HTR-8/SVneo (cell line): ENCODE results near the gene METTL16.

Experiments used
- DNase-seq: peaks from one replicate; pipeline ENCODE4 v3.0.0; 2011; ENCODE audit warnings: low spot score, mixed read lengths; ENCODE audit not compliant: insufficient read length
- FAIRE-seq: peaks from 2 replicates; lab custom pipeline; 2011; peaks lifted over from hg19 to GRCh38; lab: Jason Lieb, UNC

The METTL16 gene

DNA sequence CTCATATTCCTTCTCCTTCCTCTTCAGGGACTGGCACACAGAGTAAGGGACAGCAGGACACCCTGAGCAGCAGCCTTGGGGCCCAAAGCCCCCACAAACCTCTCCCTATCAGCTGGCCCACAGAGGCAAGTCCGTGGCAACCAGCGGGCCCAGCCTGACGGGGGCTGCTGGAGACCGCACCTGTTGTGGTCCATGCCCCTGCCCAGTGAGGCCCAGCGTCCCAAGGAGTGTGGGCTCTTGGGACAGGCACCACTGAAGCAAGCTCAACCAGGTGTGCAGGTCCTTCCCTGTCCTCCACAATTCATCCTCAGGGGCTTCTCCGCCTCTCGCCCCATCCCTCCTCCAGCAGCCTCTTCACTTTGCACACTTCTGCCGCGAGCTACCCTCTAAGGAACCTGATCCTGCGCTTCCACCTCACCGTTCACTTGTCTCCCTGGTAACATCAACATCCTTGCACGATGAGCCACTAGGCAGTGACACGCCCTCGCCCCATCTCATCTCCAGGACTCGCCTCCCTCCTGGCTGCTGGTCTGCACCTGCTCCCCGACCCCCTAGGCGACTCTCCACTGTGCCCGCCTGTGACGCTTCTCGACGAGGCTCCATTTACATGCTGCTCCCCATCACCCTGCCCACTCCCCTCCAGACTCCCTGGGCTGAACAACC, 123.5 kb downstream of the METTL16 start:
- DNase-seq, result no peak
- FAIRE-seq, result no peak

DNA sequence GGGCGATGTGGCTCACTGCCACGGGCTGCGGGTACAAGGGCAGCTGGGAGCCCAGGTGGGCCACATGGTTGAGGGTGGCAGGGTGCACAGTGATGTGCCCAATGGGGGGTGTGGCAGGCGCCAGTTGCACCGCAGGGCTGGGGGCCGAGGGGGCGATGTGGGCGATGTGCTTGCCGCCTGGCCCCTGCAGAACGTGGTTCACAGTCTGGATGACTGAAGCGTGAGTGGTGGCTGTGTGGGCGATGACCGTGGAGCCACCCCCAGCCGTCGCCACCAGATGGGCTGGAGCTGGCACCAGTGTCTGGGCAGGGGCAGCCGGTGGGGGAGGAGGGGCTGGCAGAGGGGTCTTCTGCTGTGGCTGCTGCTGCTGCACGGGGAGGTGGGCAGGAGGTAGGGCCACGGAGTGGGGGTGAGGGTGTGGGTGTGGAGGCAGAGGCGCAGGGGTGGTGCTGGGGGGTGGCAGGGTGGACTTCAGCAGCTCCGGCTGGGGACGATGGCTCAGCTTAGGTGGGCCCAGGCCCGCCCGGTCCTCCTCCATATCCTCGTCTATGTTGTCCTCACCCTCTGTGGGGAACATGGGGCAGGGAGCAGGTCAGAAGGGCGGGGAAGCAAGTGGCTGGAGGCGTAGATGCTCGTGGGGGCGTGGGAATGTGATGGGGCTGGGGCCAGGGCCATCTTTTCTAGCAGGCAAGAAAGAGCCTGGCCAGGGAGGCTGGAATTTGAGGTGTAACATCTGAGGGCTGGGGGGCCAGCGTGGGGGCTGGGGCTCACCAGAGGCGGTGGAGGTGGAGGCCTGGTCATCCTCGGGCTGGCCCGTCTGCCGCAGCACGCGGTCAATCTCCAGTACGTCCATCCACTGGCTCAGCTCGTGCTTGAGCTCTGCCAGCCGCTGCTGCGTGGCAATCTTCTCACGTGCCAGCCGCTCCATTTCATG, 124.3 kb downstream of the METTL16 start:
- FAIRE-seq, result no peak

GRCh38 chr17:2386400-2387085, 125.1 kb downstream of the METTL16 start:
- no peak for DNase-seq
- no peak for FAIRE-seq

More for the DNA sequence above, 124.3 kb downstream of the METTL16 start:
- no peak for DNase-seq

DNA sequence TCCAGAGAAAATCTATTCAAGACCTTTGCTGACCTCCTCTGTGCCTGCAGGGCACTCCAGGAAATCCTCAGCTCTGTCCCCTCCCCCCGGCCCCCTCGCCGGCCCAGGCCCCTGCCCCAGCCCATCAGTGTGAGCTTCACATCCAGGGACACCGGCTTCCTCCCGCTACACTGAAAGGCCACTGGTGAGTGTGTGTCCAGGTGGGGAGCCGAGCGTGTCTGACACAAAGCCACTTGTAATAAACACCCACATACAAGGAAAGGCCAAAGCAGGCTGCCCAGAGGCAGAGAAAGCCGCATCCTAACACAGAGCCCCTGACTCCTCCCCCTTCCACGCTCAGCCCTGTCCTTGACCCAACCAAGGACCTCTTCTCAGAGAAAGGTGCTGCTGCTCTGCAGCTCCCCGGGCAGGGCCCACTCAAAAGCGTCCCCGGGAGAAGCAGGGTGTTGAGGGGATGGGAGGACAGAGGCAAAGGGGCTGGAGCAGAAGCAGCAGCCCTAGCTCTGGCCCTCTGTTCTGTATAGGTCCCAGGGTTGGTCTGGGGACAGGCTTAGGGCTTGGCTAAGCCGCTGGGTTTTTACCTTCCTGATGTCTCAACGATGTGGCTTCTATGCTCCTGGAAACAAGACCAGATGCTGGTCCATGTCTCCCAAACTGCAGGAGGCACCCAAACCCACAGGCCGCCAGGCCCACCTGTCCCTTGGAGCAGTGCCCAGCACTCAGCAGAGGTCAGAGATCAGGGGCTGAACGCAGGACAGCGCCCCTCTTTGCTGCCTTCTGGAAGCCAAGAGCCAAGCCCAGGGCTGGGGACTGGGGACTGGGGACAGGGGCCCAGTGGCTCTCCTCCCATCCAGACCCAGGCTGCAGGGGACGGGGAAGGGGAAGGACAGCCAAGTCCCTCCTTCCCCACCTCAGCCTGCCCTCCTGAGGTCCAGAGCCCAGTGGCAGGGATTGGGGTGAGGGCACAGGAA, 126.2 kb downstream of the METTL16 start:
- FAIRE-seq (no peak), DNase-seq (no peak)

DNA sequence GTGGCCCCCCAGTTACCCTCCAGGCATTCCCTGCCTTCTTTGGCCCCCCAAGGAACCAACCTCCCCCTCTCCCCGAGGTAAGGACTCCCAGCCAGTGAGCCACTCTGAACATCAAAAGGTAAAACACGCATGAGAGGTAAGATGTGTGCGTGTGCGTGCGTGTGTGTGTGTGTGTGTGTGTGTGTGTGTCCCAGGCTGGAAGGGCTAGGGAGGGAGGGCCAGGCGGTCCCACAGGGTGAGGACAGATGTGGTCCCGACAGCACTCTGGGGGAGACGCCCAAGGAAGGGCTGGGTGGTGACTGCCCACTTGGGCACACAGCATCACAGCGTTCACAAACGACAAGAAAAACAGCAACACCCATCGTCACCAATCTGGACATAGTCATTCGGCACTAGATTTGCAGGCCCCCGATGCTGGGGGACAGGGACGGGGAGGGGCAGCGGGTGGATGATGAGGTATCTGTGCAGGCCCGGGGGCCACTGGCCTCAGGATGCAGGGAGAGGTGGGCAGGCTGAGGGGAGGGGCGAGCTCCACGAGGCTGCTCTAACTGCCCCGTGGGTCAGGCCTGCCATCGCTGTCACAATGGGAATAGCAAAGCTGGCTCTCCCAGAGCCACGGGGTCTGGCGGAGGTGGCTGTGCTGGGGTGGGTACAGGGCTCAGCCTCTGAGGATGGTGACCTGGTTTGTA, 127.1 kb downstream of the METTL16 start:
- DNase-seq (no peak), FAIRE-seq (no peak)

DNA sequence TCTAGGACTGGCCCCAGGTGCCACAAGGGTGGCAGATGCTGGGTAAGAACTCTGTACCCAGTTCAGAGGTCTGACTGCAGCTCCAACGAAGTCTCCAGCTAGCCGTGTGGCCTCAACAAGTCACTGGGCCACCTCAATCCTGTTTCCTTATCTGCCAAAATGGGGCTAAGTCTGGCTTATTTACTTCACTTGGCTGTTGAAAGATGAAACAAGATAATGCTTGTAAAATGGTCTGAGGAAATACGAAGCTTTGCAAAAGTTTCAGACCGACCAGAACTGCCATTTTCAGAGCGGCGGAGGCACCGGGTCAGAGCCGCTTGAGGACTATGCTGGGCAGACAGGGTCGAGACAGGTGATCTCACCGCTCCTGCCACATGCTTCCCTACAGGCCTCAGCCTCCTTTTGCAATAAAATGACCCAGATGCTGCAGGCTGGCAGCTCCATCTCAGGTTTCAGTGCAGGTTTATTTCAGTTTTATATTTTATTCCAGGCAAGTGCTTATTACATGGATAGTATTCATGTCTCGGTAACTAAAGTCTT, 128.0 kb downstream of the METTL16 start:
- FAIRE-seq (no peak), DNase-seq (no peak)

GRCh38 chr17:2380950-2381649, 130.6 kb downstream of the METTL16 start:
- DNase-seq, result no peak

DNA sequence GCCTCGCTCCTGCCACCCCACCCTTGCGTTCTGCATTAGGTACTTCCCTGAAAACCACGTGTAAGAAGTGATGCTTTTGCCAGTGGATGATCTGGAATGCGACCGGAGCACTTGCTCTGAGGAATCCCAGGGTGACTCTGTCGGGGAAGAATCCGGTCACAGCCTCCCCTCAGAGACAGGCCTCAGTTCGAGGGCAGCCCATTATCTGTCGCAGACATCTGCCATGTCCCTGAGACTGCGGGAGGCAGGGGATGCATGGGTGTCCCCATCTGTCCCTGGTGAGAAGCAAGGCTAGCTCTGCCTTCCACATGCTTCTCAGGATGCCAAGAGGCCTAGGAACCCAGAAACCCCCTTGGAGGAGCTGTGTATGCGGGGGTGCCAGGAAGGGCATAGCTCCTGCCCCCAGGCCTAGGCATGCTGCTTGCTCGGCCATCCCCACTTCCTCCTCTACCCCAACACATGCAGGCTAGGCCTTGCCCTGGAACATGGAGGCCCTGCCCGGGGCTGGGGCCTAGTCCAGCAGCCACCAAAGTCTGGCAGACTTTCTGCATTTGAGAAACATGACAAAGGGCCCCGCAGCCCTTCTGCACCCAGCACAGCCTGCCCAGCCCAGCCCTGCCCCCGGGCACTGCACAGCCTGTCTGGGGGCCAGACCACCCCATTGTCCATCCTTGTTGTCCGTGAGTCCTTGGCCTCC, 131.3 kb downstream of the METTL16 start:
- DNase-seq, result no peak
- no peak for FAIRE-seq

More at GRCh38 chr17:2380950-2381649, 130.6 kb downstream of the METTL16 start:
- FAIRE-seq, result no peak

DNA sequence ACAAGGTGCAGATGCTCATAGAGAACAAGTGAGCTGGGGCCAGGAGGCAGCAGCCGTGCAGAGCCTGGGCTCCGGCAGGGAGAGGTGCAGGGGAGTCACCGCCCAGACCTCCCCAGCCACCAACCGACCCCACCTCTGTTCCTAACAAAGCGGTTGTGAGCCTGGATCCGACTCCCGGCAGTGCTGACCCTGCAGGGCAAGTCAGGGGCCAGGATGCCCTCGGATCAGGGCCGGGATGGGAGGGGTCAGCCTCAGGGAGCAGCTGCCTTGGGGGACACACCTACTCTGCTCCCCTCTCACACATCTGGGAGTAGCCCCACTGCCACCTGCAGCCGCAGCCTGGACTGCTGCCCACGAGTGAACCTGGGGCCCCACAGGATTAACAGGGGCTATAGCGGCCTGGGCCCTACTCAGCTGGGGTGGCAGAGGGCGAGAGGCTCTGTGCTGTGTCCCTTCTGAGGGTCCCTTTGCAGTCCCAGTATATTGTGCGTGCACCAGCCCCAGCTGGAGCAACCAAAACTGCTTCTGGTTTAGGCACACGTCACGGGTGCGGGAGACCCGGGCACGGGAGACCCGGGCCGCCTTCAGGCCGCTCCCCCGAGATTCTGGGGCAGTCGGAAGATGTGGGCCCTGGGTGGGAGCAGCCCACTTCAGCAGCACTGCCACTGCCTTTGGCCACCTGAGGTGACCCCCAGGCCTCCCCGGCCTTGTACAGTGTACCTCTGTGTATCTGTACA, 132.0 kb downstream of the METTL16 start:
- no peak for FAIRE-seq
- no peak for DNase-seq

- FAIRE-seq (no peak), DNase-seq (no peak)
Observed at GRCh38 chr17:2378905-2379304, 132.8 kb downstream of the METTL16 start.

DNA sequence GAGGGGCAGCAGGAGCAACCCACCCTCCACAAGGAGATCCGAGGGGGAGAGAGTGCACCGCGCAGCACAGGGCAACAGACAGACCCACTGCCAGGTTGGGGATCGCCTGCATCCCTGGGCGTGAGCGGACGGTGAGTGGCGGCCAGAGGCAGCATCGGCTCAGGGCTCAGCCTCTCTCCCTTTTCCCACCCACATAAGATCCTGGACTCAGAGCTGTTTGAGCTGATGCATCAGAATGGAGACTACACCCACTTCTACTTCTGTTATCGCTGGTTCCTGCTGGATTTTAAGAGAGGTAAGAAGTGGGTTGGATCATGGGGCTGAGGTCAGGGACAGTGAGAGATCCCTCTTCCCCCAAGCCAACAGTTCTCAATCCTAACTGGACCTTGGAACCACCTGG, 134.0 kb downstream of the METTL16 start:
- no peak for DNase-seq
- peak; percentile 48 for FAIRE-seq

- DNase-seq (no peak), FAIRE-seq (no peak)
Observed at GRCh38 chr17:2376107-2376506, 135.6 kb downstream of the METTL16 start.

DNA sequence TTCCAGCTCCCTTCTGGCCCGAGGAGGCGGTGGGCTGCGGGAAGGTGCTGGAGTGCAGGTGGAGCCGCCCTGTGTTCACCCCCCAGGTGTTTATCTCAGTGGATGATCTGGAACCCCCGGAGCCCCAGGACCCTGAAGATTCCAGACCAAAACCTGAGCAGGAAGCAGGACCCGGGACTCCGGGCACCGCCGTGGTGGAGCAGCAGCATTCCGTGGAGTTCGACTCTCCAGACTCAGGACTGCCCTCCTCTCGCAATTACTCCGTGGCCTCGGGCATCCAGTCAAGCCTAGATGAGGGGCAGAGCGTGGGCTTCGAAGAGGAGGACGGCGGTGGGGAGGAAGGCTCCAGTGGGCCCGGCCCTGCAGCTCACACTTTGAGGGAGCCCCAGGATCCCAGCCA, 136.3 kb downstream of the METTL16 start:
- FAIRE-seq, result no peak
- no peak for DNase-seq

DNA sequence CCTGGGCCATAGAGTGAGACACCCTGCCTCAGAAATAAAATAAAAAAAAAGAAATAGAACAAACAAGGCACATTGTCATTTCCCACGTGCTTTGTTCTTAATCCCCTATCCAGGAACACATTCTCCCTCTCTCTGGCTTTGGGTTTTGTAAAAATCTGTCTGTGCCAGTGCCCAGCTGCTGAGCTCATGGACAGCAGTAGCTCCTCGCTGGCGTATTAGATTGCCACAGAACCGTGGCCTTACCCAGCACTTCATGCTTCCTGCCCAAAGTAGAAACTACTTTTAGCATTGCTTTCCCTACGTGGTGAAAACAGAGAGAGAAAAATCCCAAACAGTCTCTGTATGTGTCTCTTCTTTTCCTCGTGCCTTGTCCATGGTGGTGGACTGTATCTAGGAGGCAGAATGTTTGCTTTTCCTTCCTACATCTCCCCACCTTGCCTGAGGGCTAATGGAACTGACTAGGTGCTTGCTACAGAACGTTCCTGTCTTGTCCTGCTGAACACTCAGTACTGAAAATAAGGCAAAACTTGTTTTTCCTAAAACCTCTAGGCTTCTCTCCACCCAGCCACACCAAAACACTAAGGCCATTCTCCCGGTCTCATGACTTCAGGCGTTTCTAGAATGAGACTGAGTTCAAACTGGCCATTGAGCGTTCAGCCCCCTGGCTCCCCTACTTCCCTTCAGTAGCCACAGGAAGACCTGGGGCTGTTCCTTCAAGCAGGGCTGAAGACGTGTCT, 137.0 kb downstream of the METTL16 start:
- DNase-seq (no peak), FAIRE-seq (no peak)

DNA sequence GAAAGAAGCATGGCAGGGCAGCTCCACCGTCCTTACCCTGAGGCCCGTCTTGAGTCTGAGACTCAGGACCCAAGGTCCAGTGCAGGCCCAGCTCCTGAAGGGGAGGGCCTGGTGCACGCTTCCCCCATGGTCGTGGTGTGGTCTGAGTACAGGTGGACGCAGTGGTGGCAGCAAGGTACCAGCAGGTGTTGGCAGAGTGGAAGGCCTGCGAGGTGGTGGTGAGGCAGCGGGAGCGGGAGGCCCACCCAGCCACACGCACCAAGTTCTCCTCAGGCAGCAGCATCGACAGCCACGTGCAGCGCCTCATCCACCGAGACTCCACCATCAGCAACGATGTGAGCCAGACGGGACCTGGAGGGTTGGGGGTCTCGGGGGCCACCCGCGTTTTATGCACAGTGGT, 138.5 kb downstream of the METTL16 start:
- DNase-seq, result no peak
- peak; percentile 60 for FAIRE-seq

GRCh38 chr17:2372681-2373080, 139.0 kb downstream of the METTL16 start:
- DNase-seq, result no peak
- FAIRE-seq, result no peak
